Small intestine (tissue), 7 donors: ENCODE results near the gene OR51D1. TPM values are rescaled to one million over a fixed set of nuclear protein-coding genes. Genes with fewer than 3 reads are reported as not detected.
A peak's percentile ranks its signal among the peaks of the same experiment; 100 is the strongest.

ENCODE experiments used
- DNase-seq, 2 donors: peaks; one replicate each; pipeline versions ENCODE4 v3.0.0 to v3.0.0-alpha.2; 2013
- FAIRE-seq: peaks from 2 replicates; lab custom pipeline; 2012; peaks lifted over from hg19 to GRCh38; lab: Jason Lieb, UNC
- H3K27ac ChIP-seq, 3 donors: one replicate each; pipeline ENCODE4 v1.5.1; 2013; ENCODE audit warnings: low read length in 2 of 3, mild to moderate bottlenecking in 2 of 3, control low read depth in 1 of 3, inconsistent platforms in 1 of 3, low read depth in 1 of 3, moderate library complexity in 1 of 3
- H3K27me3 ChIP-seq, 3 donors: one replicate each; pipeline ENCODE4 v1.6.1; 2013; ENCODE audit warnings: low read length in 3 of 3, inconsistent platforms in 1 of 3; ENCODE audit not compliant: control insufficient read depth in 3 of 3, insufficient read depth in 3 of 3
- H3K36me3 ChIP-seq, 3 donors: one replicate each; pipeline ENCODE4 v1.6.1; 2013; ENCODE audit warnings: low read length in 3 of 3, inconsistent platforms in 1 of 3, low read depth in 1 of 3, mild to moderate bottlenecking in 1 of 3, moderate library complexity in 1 of 3; ENCODE audit not compliant: control insufficient read depth in 3 of 3, insufficient read depth in 2 of 3
- H3K4me1 ChIP-seq, 3 donors: one replicate each; pipeline ENCODE4 v1.6.1; 2013; ENCODE audit warnings: low read length in 2 of 3, inconsistent platforms in 1 of 3, low read depth in 1 of 3, mild to moderate bottlenecking in 1 of 3, moderate library complexity in 1 of 3; ENCODE audit not compliant: control insufficient read depth in 3 of 3, insufficient read depth in 2 of 3
- H3K4me3 ChIP-seq, 3 donors: one replicate each; pipeline ENCODE4 v1.5.1; 2013; ENCODE audit warnings: low read length in 3 of 3, control low read depth in 1 of 3, inconsistent platforms in 1 of 3, low read depth in 1 of 3, mild to moderate bottlenecking in 1 of 3, moderate library complexity in 1 of 3
- H3K9me3 ChIP-seq, 2 donors: one replicate each; pipeline ENCODE4 v1.6.1; 2013; ENCODE audit warnings: low read depth in 1 of 2, low read length in 1 of 2; ENCODE audit not compliant: control insufficient read depth in 2 of 2, insufficient read depth in 1 of 2
- WGBS, 3 donors: extraction: QIAGEN DNeasy Blood & Tissue Kit; methylation state at CpG; one replicate each; pipeline ENCODE4 v1.1.7; 2013; 5-methylcytosine and 5-hydroxymethylcytosine counted together
- polyA plus RNA-seq, 4 donors: library from polyadenylated mRNA; stranded (reverse) in 3 of 4; unstranded in 1 of 4; fragments of 200-250 nt in 3 of 4; fragments of 120-200 nt in 1 of 4; gene quantifications; one replicate each; pipeline versions ENCODE4 v1.2.1 to v1.2.3, GENCODE V29; 2013
- donor health status: healthy with polysubstance abuse.
- donor health status: control.
- donor health status: control.
- donor health status: Bipolar disorder and iron deficiency.
- donor health status: healthy.

Gene OR51D1
- polyA plus RNA-seq, 4 donors = not detected

DNA sequence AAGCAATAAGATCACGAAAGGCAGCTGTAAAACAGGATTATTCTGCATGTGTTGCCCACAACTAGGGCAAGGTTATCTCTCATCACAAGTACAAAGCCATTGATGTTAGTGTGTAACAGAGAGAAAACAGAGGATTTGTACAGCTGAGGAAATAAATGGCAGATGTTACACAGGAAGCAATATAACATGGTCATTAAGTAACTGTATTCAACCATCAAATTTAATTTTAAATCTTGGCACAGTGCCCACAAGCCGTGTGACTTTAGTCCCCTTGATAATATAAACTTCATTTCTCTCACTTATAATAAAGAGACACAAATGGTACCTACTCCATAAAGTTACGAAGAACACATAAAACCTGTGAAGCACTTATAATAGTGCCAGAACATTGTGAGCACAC lies 43.1 kb downstream of the OR51D1 start:
- no peaks in the 10 kb centered on the region for H3K9me3 ChIP-seq
- DNase-seq (peak in 1 of 2 donors; percentile 5), FAIRE-seq (no peak)
- no peaks in the 10 kb centered on the region for H3K27me3 ChIP-seq
- WGBS, 3 donors = 22 to 36% (median 31%) methylated on average over 3 of the region's 3 CpGs
- H3K4me1 ChIP-seq = no peaks in the 10 kb centered on the region
- no peaks in the 10 kb centered on the region for H3K36me3 ChIP-seq
- H3K4me3 ChIP-seq = no peak overlapping the region
- H3K27ac ChIP-seq = no peak overlapping the region

- no peak overlapping the region for H3K4me3 ChIP-seq
- no peaks in the 10 kb centered on the region for H3K36me3 ChIP-seq
- H3K4me1 ChIP-seq = no peaks in the 10 kb centered on the region
- no peak for DNase-seq
- no peak overlapping the region for H3K27ac ChIP-seq
- H3K27me3 ChIP-seq = no peaks in the 10 kb centered on the region
- no peaks in the 10 kb centered on the region for H3K9me3 ChIP-seq
- FAIRE-seq = no peak
- WGBS, 3 donors = 51 to 70% (median 51%) methylated on average over 2 of the region's 2 CpGs
Measured at GRCh38 chr11:4682623-4683419, 45.5 kb downstream of the OR51D1 start.

DNA sequence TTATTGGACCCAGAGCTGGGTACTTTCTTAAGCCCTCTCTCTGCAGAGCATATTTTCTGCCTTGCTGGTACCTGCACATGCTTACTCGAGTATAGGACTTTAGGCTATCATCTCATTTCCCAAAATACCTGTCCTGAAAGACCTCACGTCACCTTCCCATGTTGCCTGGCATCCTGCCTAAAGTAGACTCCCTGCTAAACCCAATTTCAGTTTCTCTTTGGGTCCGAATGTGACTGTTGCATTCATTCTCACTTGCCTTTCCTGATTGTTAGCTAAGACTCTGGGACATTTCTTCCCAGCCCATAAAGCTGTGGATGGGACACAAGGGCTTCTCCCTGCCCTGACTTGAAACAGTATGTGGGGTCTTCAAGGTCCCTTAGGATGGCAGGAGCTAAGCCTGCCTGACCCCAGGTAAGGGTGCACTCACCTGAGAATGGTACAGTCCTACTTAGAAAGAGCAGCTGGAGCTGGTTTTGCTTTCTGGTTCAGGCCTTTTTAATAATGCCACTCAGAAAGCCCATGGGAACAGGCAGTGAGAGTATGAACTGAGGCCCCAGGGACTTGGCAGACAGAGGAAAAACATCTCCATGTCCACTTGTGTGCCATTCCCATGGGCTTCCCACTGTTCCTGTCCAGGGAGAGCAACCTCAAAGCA lies 47.5 kb downstream of the OR51D1 start:
- Histone ChIP-seq H3K36me3 (no peaks in the 10 kb centered on the region), H3K4me1 (no peaks in the 10 kb centered on the region), H3K9me3 (no peaks in the 10 kb centered on the region), H3K27ac (no peak overlapping the region), H3K4me3 (no peak overlapping the region), H3K27me3 (no peaks in the 10 kb centered on the region)
- FAIRE-seq (no peak), DNase-seq (no peak)
- 56 to 77% (median 57%) methylated on average over 3 of the region's 3 CpGs for WGBS, 3 donors

Other genes with a start within 250 kb of the OR51D1 start
- 10 to 100 TPM; 24.1 to 43.6 (median 40.0) TPM for gene TRIM21, start 243.8 kb upstream of the OR51D1 start, polyA plus RNA-seq
- gene OR52K2, start 188.2 kb upstream of the OR51D1 start, polyA plus RNA-seq = not detected
- under 1 TPM in 1 of 4 donors, not detected in 3; 0.09 TPM for gene OR52K1, start 154.8 kb upstream of the OR51D1 start, polyA plus RNA-seq
- gene OR52M1, start 92.3 kb upstream of the OR51D1 start, polyA plus RNA-seq = not detected
- under 1 TPM in 1 of 4 donors, not detected in 3; 0.04 TPM for gene OR52I2, start 55.7 kb upstream of the OR51D1 start, polyA plus RNA-seq
- gene OR52I1, start 43.4 kb upstream of the OR51D1 start, polyA plus RNA-seq = under 1 TPM in 1 of 4 donors, not detected in 3; 0.07 TPM
- gene TRIM68, start 29.2 kb upstream of the OR51D1 start, polyA plus RNA-seq = 10 to 100 TPM in 3 of 4 donors, 1 to 10 TPM in 1; 8.4 to 18.5 (median 10.6) TPM
- gene OR51E1, start 6.5 kb downstream of the OR51D1 start, polyA plus RNA-seq = 1 to 10 TPM in 2 of 4 donors, not detected in 2; 1.1 to 4.6 TPM
- gene OR51E2, start 60.4 kb downstream of the OR51D1 start, polyA plus RNA-seq = under 1 TPM in 2 of 4 donors, not detected in 2; 0.22 to 0.36 TPM
- gene MMP26, start 67.3 kb downstream of the OR51D1 start, polyA plus RNA-seq = under 1 TPM in 1 of 4 donors, not detected in 3; 0.04 TPM
- gene OR51F1, start 132.5 kb downstream of the OR51D1 start, polyA plus RNA-seq = not detected
- not detected for gene OR52R1, start 166.9 kb downstream of the OR51D1 start, polyA plus RNA-seq
- gene OR51F2, start 183.8 kb downstream of the OR51D1 start, polyA plus RNA-seq = not detected
- gene OR51S1, start 211.7 kb downstream of the OR51D1 start, polyA plus RNA-seq = not detected
- not detected for gene OR51T1, start 244.4 kb downstream of the OR51D1 start, polyA plus RNA-seq